Panc1 (cell line): ENCODE data around the gene GNE.

ENCODE experiments used
- TF ChIP-seq, protein P1 (sequence below), 2 experiments: IDR thresholded peaks; 2 replicates each; pipeline ENCODE4 v1.6.1; 2011 to 2012; ENCODE audit warnings: low read depth in 2 of 2, control low read depth in 1 of 2, low read length in 1 of 2, mild to moderate bottlenecking in 1 of 2, moderate library complexity in 1 of 2; ENCODE audit not compliant: insufficient read depth in 1 of 2
- TF ChIP-seq, protein P2 (sequence below): fragments of 450-650 bp; IDR thresholded peaks from 2 replicates; pipeline ENCODE4 v1.5.1; 2017; ENCODE audit warnings: mild to moderate bottlenecking

- TF ChIP-seq, protein P1, sequence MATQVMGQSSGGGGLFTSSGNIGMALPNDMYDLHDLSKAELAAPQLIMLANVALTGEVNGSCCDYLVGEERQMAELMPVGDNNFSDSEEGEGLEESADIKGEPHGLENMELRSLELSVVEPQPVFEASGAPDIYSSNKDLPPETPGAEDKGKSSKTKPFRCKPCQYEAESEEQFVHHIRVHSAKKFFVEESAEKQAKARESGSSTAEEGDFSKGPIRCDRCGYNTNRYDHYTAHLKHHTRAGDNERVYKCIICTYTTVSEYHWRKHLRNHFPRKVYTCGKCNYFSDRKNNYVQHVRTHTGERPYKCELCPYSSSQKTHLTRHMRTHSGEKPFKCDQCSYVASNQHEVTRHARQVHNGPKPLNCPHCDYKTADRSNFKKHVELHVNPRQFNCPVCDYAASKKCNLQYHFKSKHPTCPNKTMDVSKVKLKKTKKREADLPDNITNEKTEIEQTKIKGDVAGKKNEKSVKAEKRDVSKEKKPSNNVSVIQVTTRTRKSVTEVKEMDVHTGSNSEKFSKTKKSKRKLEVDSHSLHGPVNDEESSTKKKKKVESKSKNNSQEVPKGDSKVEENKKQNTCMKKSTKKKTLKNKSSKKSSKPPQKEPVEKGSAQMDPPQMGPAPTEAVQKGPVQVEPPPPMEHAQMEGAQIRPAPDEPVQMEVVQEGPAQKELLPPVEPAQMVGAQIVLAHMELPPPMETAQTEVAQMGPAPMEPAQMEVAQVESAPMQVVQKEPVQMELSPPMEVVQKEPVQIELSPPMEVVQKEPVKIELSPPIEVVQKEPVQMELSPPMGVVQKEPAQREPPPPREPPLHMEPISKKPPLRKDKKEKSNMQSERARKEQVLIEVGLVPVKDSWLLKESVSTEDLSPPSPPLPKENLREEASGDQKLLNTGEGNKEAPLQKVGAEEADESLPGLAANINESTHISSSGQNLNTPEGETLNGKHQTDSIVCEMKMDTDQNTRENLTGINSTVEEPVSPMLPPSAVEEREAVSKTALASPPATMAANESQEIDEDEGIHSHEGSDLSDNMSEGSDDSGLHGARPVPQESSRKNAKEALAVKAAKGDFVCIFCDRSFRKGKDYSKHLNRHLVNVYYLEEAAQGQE (IDR thresholded peaks at IDR 0.05; ENCODE audit: insufficient read depth in 1 of 2, low read depth in 2 of 2, low read length in 1 of 2): no peak
- TF ChIP-seq, protein P2, sequence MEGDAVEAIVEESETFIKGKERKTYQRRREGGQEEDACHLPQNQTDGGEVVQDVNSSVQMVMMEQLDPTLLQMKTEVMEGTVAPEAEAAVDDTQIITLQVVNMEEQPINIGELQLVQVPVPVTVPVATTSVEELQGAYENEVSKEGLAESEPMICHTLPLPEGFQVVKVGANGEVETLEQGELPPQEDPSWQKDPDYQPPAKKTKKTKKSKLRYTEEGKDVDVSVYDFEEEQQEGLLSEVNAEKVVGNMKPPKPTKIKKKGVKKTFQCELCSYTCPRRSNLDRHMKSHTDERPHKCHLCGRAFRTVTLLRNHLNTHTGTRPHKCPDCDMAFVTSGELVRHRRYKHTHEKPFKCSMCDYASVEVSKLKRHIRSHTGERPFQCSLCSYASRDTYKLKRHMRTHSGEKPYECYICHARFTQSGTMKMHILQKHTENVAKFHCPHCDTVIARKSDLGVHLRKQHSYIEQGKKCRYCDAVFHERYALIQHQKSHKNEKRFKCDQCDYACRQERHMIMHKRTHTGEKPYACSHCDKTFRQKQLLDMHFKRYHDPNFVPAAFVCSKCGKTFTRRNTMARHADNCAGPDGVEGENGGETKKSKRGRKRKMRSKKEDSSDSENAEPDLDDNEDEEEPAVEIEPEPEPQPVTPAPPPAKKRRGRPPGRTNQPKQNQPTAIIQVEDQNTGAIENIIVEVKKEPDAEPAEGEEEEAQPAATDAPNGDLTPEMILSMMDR: no peak
Measured at GRCh38 chr9:36288070-36288469, 29.8 kb upstream of the GNE start.
